IPS-NIHi11 (cell line): ENCODE results near the gene C1orf210.

Source experiments
- DNase-seq: peaks from one replicate; pipeline ENCODE4 v3.0.0; 2012; ENCODE audit warnings: mixed read lengths, low spot score

C1orf210 gene

GRCh38 chr1:43312212-43312623 is 26.8 kb upstream of the C1orf210 start:
- DNase-seq, result no peak

- DNase-seq, result no peak
These were observed 26.1 kb upstream of the C1orf210 start for GRCh38 chr1:43311521-43311920.

- no peak for DNase-seq
These were observed 24.1 kb upstream of the C1orf210 start for GRCh38 chr1:43309405-43310025.

GRCh38 chr1:43308635-43309404 is 23.4 kb upstream of the C1orf210 start:
- DNase-seq, result no peak

- DNase-seq, result no peak
These were observed 22.2 kb upstream of the C1orf210 start for GRCh38 chr1:43307458-43308158.

- no peak for DNase-seq
These were observed 21.5 kb upstream of the C1orf210 start for GRCh38 chr1:43306688-43307457.

GRCh38 chr1:43305926-43306687 is 20.7 kb upstream of the C1orf210 start:
- DNase-seq, result no peak

GRCh38 chr1:43305461-43305860 is 20.1 kb upstream of the C1orf210 start:
- no peak for DNase-seq

- DNase-seq, result no peak
These were observed 19.5 kb upstream of the C1orf210 start for GRCh38 chr1:43304771-43305300.

GRCh38 chr1:43304314-43304681 is 18.9 kb upstream of the C1orf210 start:
- no peak for DNase-seq

GRCh38 chr1:43303471-43304313 is 18.3 kb upstream of the C1orf210 start:
- DNase-seq, result no peak

- DNase-seq, result no peak
These were observed 17.5 kb upstream of the C1orf210 start for GRCh38 chr1:43302721-43303470.

- no peak for DNase-seq
These were observed 16.8 kb upstream of the C1orf210 start for GRCh38 chr1:43302201-43302600.

- no peak for DNase-seq
These were observed 15.2 kb upstream of the C1orf210 start, which contains the start of gene TIE1 for GRCh38 chr1:43300378-43301094. Gene TIE1 (plus strand): TSS chr1:43300982. CDS start chr1:43301072, 90 bp downstream.

- DNase-seq, result no peak
These were observed 13.7 kb upstream of the C1orf210 start for GRCh38 chr1:43299101-43299500.

- no peak for DNase-seq
These were observed 12.7 kb upstream of the C1orf210 start for GRCh38 chr1:43298055-43298454.

- DNase-seq, result no peak
These were observed 10.8 kb upstream of the C1orf210 start for GRCh38 chr1:43296207-43296606.

GRCh38 chr1:43294761-43295160 is 9.4 kb upstream of the C1orf210 start:
- DNase-seq, result no peak
